GM18505 (cell line): ENCODE measurements around the gene TRPM2.

Experiments
- ATAC-seq: cut with Tn5 transposase; IDR thresholded peaks from one replicate; pipeline ENCODE4 v1.9.1; 2021; ENCODE audit not compliant: unreplicated experiment
- POLR2A ChIP-seq: IDR thresholded peaks from 4 replicates; pipeline ENCODE4 v1.6.1; 2011; ENCODE audit warnings: borderline replicate concordance; ENCODE audit not compliant: insufficient read depth, insufficient read length; ENCODE audit errors: extremely low read depth

Gene TRPM2

DNA sequence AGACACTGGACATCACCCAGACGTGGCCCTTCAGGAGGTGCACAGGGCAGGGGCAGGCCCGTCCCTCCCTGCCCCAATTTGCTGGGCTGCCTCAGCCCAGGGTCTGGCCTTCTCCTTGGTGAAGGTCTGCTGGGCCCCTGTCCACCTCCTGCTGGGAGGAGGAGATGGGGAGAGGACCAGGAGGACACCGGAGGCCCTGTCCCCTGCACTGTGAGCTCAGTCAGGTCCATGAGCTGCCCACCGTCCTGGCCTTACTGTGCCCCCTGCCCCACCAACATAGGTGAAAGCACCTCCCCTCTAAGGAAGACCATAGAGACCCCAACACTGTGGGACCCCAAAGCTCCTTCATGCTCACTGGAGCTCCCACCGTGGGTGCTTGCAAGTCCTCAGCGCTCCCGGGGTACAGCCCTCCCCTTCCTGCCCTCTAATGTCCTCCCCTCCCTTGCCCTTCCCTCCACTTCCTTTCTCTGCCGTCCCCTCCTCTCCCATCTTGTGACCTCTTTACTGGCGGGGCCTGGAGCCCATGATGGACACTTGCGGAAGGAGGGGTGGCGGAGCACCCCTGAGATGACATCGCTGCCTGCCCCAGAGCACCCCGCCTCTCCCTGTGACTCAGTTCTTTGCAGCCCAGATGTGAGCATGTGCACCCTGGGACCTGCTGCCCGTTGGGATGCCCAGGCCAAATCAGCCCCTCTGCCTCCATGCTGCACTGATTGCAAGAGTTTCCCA lies 106.5 kb downstream of the TRPM2 start:
- TF ChIP-seq POLR2A, result no peak
- ATAC-seq, result no peak

DNA sequence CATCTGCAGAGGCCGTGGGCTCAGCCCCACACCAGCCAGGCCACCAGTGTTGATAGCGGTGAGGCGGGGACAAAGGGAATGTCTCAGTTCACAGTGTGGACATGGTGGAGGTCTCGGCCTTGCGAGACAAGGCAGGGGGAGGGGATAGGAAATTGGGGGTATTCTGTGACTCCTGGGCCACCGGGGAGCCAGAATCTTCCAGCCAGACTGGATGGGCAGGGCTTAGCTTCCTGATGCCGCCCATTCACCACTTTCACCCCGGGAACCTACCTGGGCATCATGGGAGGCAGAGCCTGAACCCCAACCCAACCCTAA lies 107.0 kb downstream of the TRPM2 start:
- ATAC-seq, result no peak
- no peak for TF ChIP-seq POLR2A

DNA sequence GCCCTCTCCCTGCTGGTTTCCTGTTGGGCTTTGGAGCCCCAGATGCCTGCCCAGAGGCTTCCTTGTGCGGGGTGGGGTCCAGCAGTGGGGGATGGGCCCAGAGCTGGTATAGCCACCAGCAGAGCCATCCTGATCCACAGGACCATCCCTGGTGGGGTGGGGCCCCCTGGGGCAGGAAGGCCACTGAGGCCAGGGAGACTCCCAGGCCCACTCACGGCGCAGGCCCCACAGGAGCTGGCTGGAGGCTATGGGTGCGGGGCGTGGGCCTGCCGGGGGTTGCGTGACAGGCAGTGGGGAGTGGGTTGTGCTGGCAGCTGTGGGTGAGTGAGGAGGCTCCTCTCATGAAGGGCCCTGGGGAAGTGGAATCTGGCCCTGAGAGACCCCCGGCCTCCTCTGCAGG lies 107.6 kb downstream of the TRPM2 start:
- no peak for ATAC-seq
- no peak for TF ChIP-seq POLR2A

DNA sequence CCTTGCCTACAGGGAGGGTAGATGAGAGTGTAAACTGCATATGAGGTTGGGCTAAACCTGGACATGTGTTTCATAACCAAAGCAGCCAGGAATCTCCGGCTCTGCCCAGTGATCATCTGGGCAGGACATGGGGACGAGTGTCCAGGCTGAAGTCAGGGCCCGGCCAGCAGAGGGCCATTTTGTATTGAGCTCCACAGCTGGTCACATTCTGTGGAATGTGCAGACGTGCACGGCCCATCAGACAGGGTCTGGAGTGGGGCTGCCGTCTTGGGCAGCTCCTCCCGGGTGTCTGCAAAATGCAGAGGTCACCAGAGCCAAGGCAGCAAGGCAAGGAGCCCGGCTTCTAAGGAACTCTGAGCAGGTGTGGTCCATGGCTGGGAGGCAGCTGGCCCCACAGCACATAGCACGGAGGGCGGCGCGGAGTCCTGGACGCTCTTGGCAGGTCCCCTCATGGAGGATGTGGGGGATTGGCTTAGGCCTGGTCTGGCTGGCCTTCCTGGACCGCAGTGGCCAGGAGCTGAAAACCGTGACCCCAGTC lies 108.1 kb downstream of the TRPM2 start:
- no peak for TF ChIP-seq POLR2A
- no peak for ATAC-seq

DNA sequence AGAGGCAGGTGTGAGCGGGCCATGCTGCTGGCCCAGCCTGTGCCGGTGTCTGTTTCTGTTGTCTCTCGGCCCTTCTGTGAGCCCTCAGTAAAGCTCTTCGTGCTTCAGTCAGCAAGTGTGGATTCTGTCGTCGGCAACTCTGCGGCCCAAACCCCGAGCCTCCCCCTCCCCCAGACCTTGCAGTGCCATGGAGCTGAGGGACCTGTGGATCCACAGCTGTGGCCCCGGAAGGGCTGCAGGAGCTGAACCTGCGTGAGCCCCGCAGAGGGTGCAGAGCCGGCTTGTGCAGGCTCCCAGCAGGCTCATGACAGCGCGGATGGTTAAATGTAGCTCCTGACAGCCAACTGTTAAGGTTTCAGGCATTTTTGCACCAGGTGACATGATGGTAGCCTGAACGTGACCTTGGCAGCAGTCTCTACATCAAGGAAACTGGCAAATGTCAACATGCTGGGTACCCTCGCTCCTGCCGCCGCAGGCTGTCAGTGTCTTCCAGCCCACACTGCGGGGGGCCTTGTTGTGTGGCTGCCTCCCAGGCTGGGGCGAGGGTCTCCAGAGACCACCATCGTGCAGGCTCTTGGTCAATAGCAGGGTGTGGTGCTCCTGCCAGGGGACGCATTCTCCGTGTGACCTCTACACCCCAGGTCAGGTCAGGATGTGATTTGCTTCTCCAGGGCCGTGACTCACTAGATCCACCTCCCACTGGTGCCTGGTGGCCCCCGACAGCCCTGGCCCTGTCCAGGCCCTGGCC lies 108.8 kb downstream of the TRPM2 start:
- ATAC-seq, result no peak
- no peak for TF ChIP-seq POLR2A

DNA sequence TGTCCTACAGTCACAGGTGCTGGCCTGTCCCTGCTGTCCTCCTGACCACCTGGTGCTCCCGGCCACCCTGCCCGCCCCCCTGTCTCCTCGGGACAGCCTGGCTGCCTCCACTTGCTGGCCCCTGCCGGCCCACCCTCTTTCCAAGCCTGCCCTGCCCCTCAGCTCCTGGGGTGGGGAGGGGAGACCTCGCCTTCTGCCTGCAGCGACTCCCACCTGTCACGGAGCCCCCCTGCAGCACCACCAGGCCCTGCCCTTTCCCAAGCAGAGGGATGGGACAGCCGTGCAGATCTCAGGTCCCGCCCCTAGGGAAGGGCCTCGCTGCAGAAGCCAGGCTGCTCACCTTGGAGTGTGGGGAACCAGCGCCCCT lies 109.4 kb downstream of the TRPM2 start:
- ATAC-seq, result no peak
- TF ChIP-seq POLR2A, result no peak

DNA sequence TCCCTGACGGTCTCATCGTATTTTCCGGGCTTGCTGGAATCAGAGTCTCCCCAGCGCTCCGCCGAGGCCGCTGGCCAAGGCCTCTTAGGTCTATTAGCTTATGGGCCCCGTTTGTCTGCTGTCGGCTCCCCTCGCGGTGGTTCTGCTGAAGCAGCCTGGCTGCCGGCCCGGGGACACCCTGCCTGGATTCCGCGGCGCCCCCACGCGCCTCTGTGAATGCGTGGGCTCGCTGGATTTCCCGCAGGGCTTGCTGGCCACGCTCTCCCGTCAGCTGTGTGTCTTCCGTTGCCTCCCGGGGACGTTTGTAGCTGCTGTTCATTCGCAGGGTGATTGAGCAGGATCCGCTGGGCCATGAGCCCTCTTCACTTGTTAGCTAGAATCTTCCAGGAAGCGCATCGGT lies 110.3 kb downstream of the TRPM2 start:
- no peak for TF ChIP-seq POLR2A
- no peak for ATAC-seq

DNA sequence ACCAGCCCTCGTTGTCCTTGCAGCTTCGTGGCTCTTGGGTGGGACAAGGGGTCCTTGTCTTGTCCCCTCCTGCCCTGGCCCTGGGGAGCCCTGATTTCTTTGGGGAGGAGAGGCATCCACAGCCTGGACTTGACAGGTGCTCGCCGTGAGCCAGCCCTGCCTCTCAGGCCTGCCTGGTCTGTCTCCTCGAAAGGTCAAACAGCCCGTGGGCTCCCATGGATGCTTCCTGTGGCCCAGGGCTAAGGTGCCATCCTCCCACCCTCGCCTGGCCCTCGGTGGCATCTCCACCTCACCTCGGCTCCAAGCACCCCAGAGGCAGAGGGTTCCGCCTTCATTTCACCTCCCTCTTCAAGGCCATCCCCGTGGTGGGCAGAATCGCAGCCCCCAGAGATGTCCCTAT lies 110.9 kb downstream of the TRPM2 start:
- no peak for ATAC-seq
- no peak for TF ChIP-seq POLR2A

DNA sequence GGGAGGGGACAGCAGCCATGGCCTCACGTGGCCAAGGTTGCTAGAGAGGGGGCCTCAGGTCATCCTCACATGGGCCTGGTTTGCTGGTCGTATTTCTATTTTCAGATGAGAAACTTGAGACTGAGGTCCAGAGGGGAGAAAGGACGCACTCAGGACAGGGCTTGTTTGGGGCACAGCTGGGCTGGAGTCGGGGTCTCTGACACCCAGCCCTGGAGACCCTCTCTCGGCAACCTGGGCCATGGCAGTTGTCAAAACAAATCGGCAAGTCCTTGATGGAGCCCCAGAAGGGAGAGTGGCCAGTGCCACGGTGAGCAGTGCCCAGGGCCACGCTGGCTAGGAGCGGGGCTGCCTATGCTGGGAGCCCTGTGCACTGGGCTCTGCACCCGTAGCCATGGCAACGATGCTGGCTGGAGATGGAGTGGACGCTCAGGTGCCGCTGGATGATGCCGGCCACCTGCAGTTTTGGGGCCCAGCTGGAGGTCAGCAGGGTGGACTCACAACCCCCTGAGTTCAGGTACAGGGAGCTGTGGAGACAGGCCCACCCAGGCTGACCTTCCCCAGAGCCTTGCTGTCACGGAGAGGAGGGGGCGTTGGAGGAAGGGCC lies 113.0 kb downstream of the TRPM2 start:
- TF ChIP-seq POLR2A, result no peak
- ATAC-seq, result no peak

DNA sequence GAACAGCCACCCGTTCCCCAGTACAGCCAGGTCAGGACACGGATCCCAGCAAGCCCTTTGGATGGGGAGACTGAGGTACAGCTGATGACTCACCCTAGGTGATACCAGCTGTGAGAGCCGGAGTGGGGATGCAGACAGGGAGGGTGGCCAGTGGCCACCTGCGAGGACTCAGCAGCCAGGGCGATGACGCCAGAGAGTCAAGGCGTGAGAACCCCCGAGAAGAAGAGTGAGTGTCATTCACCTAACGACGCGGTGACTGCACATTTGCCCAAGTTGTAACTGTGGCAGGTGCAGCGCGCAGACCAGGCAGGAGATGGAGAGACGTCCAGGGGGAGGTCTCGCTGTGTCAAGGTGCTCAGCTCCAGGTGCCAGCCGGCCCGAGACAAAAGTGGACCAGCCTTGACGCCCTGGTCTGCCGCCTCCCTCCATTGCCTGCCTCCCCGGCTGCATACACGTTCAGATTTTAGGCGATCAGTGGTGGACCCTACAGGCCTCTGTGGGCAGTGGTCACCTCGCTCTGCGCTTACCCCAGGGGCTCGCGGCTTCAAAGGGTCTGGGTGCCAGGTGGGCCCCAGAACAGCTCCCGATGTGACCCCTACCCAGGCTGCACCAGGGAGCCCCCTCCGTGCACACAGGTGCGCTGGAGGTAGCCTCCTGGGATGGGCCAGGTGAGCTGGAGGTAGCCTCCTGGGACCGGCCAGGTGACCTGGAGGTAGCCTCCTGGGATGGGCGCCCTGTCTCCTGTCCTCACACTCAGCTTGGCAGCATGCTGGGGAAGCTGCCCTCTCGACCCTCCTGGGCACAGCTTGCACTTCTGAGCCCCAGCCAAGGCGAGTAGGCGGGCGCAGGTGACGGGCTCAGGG lies 113.8 kb downstream of the TRPM2 start:
- no peak for TF ChIP-seq POLR2A
- no peak for ATAC-seq

DNA sequence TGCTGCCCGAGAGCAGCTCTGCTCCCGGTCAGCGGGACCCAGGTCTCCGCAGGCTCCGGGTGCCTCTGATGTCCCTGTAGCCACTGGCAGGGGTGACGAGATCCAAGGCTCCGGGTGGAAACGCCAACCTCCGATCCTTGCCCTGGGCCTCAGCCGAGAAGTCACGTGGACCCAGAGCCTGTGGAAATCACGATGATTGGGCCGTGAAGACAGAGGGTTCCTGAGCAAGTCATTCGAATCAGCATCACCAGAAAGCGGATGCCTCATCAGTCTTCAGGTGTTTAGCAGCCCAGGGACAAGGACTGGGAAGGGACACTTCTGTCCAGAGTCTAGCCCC lies 114.4 kb downstream of the TRPM2 start:
- ATAC-seq, result no peak
- no peak for TF ChIP-seq POLR2A

DNA sequence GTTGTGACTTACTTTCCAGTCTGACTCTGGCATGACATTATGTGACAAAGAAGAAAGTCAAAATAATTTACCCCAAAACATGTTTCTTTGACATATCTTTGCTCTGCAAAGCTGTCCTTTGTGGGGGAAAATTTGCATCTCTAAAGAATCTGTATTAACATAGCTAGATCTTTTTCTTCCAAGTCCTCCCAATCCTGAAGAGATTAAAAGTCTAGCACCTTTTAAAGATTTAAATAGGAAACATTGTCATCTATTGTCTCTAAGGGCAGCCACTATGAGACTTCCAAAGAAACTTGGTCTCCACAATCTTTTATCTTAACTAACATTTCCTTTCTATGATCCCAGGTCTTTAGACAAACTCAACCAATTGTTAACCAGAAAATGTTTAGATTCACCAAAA lies 117.9 kb downstream of the TRPM2 start:
- ATAC-seq, result no peak
- no peak for TF ChIP-seq POLR2A

DNA sequence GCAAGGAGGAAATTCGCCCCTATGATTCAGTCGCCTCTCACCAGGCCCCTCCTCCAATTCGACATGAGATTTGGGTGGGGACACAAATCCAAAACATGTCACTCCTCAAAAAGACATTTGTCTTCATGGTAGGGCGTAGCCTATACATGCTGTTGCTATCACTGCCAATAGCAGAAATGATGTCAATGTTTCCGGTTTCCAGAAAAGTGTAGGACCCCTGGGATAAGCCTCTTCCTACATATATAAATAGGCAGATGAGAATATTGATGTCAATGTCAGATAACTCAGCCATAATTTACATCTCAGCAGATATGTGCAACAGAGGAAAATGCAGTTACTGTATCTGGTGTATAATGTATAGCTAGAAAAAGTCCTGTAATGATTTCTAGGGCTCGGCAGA lies 118.6 kb downstream of the TRPM2 start:
- no peak for TF ChIP-seq POLR2A
- ATAC-seq, result no peak
